GM21423 (cell line): ENCODE data around the gene CALD1.

ENCODE experiments used
- ATAC-seq: cut with Tn5 transposase; IDR thresholded peaks from one replicate; pipeline ENCODE4 v1.9.1; 2021; ENCODE audit warnings: mild to moderate bottlenecking, moderate library complexity; ENCODE audit not compliant: unreplicated experiment

CALD1 gene

DNA sequence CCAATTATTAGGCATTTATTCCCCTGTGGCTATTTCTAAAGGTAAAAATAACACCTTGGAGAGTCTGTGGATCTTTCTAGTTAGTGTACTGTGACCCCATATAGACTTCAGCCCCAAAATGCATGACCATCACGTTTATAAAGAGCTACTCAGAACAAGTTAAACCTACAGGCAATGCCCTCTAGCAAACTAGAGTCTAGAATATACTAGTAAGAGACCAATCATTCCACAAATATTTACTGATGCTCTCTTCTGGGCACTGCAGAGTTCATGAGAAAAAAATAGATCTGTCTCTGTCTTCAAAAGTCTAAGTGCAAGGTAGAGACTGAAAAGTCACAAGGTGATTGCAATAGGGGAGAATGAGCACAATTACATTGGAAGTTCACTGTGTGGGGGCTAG is 20.5 kb upstream of the CALD1 start:
- ATAC-seq, result no peak

DNA sequence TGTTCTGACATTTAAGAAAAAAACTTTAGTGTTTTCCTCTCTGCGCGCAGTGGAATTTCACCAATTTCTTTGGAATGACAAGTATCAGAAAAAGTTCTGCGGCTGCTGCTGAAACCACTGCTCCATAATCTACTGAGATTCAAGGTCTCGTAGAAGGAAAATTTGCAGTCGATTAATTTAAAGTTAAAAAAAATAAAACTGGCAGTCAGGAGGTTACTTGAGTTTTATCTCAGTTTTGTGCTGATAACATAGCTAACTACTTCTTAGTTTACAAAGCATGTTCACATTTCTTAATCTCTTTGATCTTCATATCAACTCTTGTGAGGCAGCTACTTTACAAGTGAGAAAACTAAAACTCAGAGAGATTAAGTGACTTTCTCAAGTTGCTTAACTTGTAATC is 18.2 kb upstream of the CALD1 start:
- no peak for ATAC-seq

DNA sequence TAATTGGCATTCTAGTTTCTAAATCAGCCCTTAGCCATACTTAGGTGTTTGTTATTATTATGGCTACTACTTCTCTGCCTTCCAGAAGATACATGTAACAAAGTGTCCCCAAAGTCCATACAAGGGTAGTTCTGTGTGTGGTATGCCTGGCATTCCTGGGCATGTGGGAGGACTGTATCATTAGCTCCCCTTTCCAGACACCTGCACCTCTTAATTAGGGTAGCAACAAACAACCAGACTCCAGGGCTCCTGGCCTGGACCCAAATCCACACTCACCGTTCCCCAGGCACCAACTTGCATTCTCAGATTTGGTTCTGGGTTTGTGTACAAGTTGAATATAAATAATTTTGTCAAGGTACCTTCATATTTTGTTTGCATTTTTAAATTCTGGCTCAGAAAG is 15.5 kb upstream of the CALD1 start:
- ATAC-seq, result no peak

DNA sequence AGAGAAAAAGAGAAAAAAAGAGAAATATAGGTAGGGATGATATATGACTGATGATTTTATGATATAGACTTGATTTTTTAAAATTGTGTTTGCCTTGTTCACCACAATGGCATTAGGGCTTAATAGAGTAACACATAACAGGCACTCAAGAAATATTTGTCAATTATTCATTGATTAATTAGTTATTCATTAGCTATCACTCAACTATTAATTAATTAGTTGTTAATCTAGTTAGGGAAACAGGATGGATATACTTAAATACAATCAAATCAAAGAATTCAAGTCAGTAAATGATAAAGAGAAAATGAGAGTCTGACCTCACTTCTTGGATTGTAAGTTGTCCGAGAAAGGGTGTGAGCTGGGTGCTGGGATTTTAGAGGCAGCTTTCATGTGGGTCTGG is 15.1 kb upstream of the CALD1 start:
- no peak for ATAC-seq

DNA sequence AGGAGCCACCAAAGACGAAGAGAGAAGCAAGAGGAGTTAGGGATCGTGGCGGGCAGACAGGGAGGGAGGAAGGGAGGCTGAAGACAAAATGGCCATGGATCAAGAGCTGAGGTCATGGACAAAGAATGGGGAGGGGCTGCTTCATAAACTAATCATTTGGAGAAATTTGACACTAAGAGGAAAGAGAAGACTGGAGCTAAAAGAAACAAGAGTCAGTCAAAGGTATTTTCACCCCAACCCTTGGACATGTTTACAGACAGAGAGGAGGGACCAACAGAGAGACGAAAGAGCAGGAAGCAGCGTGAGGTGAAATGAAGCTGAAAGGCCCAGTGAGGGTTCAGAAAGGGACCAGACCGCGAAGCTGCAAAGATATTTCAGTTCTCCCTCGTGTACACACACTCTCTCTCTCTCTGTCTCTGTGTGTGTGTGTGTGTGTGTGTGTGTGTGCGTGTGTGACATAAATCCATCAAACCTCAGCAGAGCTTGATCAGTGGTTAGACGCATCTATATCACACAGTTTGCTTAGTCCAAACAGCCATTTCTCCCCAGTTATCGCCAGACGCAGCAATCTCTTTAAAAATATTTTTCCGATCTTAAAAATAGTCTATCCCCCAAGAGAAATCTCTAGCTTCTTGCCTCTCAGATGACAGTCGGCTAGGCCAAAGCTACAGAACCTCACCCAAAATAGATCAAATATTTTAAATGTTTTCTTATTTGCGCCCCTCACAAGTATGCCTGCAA is 12.5 kb upstream of the CALD1 start:
- ATAC-seq, result peak; percentile 89

DNA sequence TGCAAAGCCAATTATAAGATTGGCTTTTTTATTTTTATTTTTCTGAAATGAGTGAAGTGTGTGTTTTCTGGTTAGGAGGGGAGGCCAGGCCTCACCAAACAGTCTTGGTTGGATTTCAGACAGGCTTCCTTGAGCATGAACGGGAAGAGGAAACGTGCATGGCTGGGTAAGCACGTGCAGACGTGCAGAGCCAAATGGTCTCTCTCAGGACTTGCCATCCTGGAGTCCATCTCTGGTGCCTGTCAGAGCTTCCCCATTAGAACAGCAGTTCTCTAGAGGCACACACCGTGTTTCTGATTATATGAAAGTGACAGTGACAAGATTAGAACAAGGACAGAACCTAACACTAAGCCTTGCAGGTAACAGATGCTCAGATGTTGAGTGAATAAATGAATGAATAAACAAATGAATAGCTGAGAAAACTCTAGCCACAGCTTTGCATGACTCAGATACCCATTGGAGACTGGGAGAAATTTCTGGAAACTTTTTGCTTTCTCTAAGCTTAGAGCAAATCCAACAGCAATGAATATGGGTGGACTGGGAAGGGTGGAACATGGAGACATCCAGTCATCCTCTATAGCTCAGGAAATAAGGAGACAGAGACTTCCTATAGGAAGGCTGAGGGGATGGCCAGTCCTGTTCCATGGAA is 11.8 kb upstream of the CALD1 start:
- peak; percentile 43 for ATAC-seq

DNA sequence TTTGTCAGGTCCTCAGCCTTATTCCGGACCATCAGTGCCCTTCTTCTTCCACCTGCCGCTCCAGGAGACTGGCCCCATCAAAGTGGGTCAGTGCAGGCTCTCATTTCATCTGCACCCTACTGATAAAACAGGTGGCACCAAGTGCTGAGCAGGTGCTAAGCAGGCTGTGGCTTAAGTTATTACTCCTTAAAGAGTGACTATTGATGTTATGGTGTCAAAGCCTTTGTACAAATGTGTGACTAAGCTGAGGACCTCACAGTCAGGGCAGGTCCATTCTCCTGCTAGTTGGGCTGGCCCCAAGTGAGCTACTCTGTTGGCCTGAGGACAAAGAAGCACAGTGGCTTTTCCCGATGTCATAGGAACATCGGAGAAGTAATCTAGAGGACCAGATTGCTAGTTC is 11.2 kb upstream of the CALD1 start:
- no peak for ATAC-seq

DNA sequence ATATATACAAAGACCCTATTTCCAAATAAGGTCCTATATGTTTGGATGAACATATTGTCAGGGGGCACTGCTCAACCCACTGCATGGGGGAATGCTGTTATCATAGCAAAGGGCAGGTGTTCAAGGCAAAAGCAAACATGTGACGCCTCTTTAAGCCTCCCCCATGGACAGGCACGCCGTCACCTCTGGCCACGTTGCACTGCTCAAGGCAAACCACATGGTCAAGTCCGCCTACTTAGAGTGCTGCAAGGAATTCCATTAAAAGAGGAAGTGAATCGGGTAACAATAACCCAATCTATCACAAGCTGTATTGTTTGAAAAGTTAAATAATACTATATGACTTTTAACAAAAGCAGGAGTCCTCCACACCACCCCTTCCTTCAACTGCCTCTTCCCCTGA is 8.8 kb upstream of the CALD1 start:
- no peak for ATAC-seq

DNA sequence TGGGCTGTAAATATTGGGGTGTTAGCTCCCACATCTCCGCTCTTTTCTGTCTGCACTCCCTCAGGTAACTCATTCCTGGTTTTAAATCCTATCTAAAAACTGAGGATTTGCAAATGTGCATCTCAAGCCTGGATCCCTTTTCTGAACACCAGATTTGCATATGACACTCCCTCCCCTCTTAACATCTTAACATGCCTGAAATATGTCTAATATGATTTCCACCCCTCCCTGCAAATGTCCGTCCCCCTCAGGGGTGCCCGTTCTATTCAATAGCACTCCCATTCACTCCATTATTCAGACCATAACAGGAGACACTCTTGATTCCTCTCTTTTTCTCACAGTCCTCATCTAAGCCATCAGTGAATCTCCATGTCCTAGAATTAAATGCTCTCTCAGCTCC is 8.3 kb upstream of the CALD1 start:
- ATAC-seq, result no peak

DNA sequence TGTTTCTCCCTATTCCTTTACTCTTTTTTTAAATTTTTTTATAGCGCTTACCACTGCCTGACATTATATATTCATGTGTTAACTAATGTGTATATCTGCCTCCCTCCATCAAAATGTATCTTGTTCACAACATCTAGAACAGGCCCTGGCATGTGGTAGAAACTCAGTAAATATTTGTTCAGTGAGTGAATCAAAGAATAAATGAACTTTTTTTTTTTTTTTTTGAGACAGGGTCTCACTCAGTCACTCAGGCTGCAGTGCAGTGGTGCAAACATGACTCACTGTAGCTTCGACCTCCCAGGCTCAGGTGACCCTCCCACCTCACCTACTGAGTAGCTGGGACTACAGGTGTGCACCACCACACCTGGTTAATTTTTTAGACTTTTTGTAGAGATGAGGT is 7.5 kb upstream of the CALD1 start:
- no peak for ATAC-seq

DNA sequence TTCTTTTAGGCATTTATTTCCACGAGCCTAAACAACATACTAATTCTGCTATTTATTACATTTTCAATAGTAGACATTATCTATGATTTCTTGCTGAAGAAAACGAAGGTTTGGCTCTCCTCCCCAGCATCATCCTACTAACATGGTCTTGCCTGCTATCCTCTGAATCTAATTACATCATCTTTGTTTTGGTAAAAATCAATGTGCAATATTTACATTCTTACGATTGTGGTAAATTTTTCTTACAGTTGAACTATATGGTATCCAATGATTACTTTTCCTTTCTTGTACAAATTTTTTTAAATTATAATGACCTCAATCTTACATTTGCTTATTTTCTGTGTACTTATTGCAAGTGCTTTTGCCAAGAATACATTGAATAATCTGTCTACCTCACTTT is 7.0 kb upstream of the CALD1 start:
- no peak for ATAC-seq

DNA sequence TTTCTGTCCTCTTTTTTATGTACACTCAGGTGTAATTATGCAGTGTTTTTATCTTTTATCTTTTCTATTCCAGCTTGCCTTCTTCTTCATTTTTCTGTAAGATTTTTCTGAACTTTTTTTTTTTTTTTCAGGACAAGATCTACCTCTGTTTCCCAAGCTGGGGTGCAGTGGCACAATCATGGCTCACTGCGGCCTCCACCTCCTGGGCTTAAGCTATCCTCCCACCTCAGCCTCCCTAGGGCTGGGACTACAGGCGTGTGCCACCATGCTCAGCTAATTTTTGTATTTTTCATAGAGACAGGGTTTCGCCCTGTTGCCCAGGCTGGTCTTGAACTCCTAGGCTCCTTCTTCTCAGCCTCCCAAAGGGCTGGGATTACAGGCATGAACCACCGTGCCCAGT is 6.3 kb upstream of the CALD1 start:
- no peak for ATAC-seq

DNA sequence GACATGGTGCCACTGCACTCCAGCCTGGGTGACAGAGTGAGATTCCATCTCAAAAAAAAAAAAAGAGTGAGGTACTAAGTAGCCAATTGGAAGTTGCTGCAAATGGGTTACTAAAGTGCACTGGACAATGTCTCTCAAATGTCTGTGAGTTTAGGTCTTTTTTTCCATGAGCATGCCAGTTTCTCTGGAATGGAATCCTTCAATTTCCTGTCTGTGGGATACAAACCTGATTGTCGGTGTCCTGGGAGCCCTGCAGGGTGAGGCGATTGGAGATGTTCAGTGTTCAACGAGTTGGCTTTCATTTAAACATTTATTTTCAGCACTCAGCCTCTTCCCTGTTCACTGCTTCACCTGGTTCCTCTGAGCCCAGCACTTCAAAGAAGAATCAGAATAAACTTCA is 5.3 kb upstream of the CALD1 start:
- no peak for ATAC-seq

DNA sequence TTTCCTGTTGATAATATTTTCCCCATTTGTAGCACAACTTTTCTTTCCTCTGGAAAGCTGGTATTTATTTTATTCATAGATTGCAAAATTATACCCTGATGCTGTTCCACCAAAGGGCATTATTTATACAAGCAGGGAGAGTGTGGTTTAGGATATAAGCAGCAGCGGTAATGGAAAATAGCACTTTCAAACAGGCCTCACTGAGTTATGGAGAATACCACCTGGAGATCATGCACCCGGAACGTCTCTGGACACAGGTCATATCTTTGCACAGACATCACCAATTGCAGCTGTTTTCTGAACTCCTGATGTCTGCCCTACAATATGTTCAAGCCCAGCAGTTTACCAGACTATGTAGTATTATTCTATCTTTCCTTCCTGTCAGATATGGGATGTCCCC is 2.0 kb upstream of the CALD1 start:
- ATAC-seq, result no peak

DNA sequence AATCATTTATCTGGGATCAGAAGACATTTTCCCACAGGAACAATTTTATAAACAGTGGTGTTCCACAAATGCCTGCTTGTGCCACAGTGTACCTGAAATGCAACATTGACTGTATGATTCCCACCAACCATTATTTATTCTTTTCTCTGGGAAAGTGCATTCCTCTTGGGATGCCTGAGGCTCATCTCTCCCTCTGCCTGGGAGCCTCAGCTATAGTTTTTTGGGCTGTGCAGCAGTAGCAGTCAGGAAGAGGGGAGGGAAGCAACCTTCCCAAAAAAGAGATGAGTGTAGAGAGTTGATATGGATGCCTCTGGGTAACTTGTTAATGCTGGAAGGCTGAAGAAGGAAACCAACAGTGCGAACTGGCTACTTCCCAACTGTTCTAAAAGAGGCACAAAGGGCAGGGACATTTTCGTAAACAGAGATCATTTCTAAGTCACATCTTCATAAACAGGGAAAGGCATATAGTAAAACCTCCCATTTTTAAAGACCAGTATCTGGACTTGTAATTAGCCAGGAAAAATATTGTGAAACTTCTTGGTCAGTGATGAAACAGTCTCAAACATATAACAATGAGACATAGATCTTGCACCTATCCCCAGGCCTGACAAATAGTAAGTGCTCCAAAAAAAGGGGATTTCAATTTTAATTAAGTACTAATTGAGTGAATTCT is 1.4 kb upstream of the CALD1 start:
- no peak for ATAC-seq

DNA sequence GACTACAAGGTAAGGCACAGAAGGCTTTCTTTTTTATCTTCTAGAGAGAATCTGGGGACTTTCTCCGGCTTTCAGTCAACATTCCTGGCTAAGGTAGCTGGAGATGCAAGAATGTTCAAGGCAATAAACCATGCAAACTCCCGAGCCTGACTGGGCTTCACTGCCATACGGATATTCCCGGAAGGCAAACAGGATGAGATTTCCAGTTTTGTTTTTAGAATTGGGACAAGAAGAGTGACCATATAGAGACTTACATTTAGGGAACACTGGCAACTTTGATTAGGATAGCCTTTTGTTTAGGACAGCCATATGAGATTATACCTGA is 269 bp downstream of the CALD1 start:
- ATAC-seq, result no peak

DNA sequence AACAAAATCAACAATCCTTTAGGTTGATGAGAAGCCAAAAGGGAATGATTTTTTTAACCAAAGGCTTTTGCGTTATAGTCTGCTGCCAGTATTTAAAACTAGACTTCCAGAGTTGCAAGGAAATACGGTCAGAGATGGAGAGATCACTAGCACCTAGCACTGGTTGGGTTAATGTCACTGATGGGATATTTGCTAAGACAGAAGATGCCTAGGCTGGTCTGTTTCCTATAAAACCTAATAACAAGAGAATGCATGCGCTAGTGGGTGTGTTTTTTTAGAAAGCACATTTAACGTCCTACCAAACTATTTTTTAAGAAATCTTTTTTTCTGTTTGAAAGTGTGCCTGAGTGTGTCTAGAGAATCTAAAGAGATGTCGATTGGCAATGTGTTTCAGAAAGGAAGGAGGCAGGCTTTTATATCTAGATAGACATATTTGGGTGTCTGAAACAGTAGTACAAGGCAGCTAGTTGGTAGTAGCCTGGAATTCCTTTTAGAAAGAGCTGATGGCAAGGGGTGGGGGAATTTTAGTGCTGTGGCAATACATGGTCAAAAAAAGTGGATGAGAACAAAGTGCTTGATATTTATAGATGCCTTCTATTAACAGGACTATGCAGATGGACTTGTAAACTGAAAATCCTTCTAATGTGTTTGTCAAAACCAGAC is 863 bp downstream of the CALD1 start:
- no peak for ATAC-seq

DNA sequence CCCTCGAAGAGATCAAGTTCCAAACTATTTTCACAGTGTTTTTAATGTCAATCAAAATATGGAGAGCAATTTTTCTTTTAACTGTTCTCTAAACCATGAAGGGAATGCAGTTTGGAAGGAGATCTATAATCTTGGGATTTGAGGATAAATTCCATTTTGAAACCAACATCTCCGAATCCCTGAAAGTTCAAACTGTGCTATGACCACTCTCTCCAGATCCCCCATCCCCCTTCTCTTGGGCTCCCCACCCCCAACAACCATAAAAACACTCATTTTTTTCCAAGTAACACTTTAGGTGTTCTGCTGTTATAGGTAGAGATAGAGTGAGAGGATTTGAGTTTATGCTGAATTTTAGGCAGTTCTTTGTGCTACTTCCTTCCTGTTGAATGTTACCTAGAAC is 1.7 kb downstream of the CALD1 start:
- no peak for ATAC-seq

DNA sequence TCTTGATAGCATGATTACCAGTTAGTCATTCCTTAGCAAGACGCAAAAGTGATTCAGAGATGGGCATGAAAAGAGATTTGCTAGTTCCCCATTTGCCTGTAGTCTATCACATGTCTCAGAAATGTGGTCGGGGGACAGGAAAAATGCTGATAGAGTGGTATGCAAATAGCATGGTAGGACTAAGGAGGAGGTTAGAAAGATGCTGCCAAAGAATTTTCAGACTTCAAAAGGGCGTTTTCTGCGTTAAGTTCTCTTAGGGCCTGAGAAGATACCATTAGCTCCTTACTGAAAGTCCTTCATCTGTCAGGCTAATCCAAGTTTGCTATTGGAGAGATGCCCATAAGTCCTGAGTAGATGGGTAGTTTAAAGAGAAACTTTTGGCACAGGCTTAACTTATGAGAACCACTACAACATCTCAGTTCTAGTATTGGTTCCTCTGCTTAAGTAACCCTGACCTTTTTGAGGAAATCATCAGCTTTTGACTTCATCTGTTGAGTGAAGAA is 2.7 kb downstream of the CALD1 start:
- peak; percentile 86 for ATAC-seq

DNA sequence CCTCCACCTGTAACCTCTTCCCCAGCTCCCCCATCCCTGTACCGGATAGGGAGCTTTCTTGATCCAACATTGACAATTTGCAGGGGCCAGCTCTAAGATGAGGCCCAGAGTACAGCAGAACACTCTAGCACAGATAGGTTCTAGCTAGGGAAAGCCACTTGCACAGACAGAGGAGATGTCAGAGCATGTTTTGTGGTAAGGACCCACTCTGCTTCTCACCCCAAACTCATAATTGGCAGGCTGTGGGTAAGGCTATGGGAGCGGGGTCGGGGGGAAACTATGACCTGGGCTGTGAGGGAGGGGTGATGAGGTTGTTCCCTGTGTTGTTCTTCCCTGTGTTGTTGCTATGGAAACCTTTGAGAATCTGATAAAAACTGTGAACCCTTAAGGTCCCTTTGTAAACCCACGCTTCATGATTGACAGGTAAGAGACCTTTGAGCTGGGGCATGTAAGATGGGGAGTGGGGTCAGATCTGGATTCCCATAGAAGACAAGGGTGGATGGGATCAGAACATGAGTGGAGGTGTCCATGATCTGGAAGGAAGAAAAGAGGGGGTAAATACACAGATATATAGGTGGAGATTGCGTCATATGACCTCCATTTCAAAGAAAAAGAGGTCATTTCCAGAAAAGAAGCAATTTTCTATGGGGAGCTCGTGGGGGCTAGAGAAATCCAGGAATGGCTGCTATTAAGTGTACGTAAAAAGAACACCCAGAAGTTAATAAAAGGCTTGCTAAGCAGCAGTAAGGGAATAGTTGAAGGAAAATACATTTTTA is 4.0 kb downstream of the CALD1 start:
- no peak for ATAC-seq
